GM12878 (cell line): ENCODE results near the gene LIN54. TPM values are rescaled to one million over a fixed set of nuclear protein-coding genes. Genes with fewer than 3 reads are reported as not detected.
A peak's percentile ranks its signal among the peaks of the same experiment; 100 is the strongest.

Experiments used
- BHLHE40 ChIP-seq, 2 experiments: fragments of 450-650 bp in 1 of 2; IDR thresholded peaks; 2 replicates each; pipeline ENCODE4 v1.6.1; 2011 to 2017; ENCODE audit warnings: low read depth in 2 of 2, borderline replicate concordance in 1 of 2, improper control_type of control experiment in 1 of 2, low read length in 1 of 2, mild to moderate bottlenecking in 1 of 2
- CBX5 ChIP-seq: sonication (generic); IDR thresholded peaks from 2 replicates; pipeline ENCODE4 v1.6.1; 2016; ENCODE audit warnings: low read depth, moderate library complexity, mild to moderate bottlenecking, inconsistent platforms
- CHD1 ChIP-seq: IDR thresholded peaks from 2 replicates; pipeline ENCODE4 v1.6.1; 2012; ENCODE audit warnings: low read depth, low read length, improper control_type of control experiment
- EGR1 ChIP-seq, 2 experiments: IDR thresholded peaks; 1 replicate in 1 of 2; 2 replicates in 1 of 2; pipeline ENCODE4 v1.6.1; 2011 to 2012; ENCODE audit warnings: low read depth in 2 of 2, low read length in 2 of 2, borderline replicate concordance in 1 of 2, mild to moderate bottlenecking in 1 of 2, moderate library complexity in 1 of 2
- MXI1 ChIP-seq: fragments of 150-350 bp; IDR thresholded peaks from 2 replicates; pipeline ENCODE4 v1.6.1; 2011; ENCODE audit warnings: low read depth, mild to moderate bottlenecking, inconsistent platforms, low read length, improper control_type of control experiment
- POU2F2 ChIP-seq: IDR thresholded peaks from 3 replicates; pipeline ENCODE4 v1.6.1; 2011; ENCODE audit warnings: low read depth, mild to moderate bottlenecking, low read length, borderline replicate concordance
- RB1 ChIP-seq: fragments of 450-650 bp; formaldehyde crosslinking; IDR thresholded peaks from 2 replicates; pipeline ENCODE4 v1.6.1; 2017; ENCODE audit warnings: mild to moderate bottlenecking, borderline replicate concordance
- RUNX3 ChIP-seq: IDR thresholded peaks from 2 replicates; pipeline ENCODE4 v1.6.1; 2012; ENCODE audit warnings: low read length, inconsistent platforms
- TCF12 ChIP-seq: IDR thresholded peaks from 2 replicates; pipeline ENCODE4 v1.6.1; 2011; ENCODE audit warnings: low read depth, mild to moderate bottlenecking, low read length
- ZNF592 ChIP-seq: fragments of 450-650 bp; IDR thresholded peaks from 2 replicates; pipeline ENCODE4 v1.6.1; 2017; ENCODE audit warnings: mild to moderate bottlenecking, moderate library complexity
- polyA plus RNA-seq, 11 experiments: library from polyadenylated mRNA; depleted of rRNA in 4 of 11; unstranded in 6 of 11; stranded (reverse) in 5 of 11; fragments of >200 nt; fragmentation: Nextera tagmentation in 4 of 11; fragmentation: Illumina TruSeq in 1 of 11; extraction: Ambion mirVana in 4 of 11; extraction: Trizol in 1 of 11; gene quantifications; 1 replicate in 1 of 11; 2 replicates in 10 of 11; pipeline versions ENCODE4 v1.2.1 to v1.2.3, GENCODE V29; 2011 to 2016; ENCODE audit warnings: inconsistent platforms in 2 of 11, missing spikeins in 2 of 11, low read depth in 1 of 11
- total RNA-seq, 4 experiments: library from RNA; depleted of rRNA in 3 of 4; stranded (reverse); fragments of >200 nt in 3 of 4; fragmentation: Illumina TruSeq in 1 of 4; extraction: Trizol in 1 of 4; gene quantifications; 2 replicates each; pipeline versions ENCODE4 v1.2.1 to v1.2.3, GENCODE V29; 2013 to 2021
- TF ChIP-seq, protein P1 (sequence below): IDR thresholded peaks from 2 replicates; pipeline ENCODE4 v1.6.1; 2011; ENCODE audit warnings: low read depth, low read length, improper control_type of control experiment, borderline replicate concordance
- TF ChIP-seq, protein P2 (sequence below): IDR thresholded peaks from 2 replicates; pipeline ENCODE4 v1.6.1; 2012; ENCODE audit warnings: low read depth, low read length, improper control_type of control experiment
- TF ChIP-seq, protein P3 (sequence below): fragments of 450-650 bp; conservative IDR thresholded peaks from 2 replicates; pipeline ENCODE4 v1.6.1; 2017; ENCODE audit warnings: mild to moderate bottlenecking, moderate library complexity
- TF ChIP-seq, protein P4 (sequence below): IDR thresholded peaks from 2 replicates; pipeline ENCODE4 v1.6.1; 2011; ENCODE audit warnings: borderline replicate concordance, low read depth, mild to moderate bottlenecking, moderate library complexity, low read length; ENCODE audit not compliant: insufficient read depth, poor library complexity, severe bottlenecking

Gene LIN54
- total and polyA plus RNA-seq, 10 of the 15 experiments (the other 5 are each of a cell fraction or from before 2014, with no cell fraction given) = 1.5 to 20.4 (median 12.2) TPM

- TF ChIP-seq ZNF592 = no peak
- no peak for TF ChIP-seq RB1
- TF ChIP-seq, protein P1, sequence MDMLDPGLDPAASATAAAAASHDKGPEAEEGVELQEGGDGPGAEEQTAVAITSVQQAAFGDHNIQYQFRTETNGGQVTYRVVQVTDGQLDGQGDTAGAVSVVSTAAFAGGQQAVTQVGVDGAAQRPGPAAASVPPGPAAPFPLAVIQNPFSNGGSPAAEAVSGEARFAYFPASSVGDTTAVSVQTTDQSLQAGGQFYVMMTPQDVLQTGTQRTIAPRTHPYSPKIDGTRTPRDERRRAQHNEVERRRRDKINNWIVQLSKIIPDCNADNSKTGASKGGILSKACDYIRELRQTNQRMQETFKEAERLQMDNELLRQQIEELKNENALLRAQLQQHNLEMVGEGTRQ = no peak
- TF ChIP-seq, protein P2, sequence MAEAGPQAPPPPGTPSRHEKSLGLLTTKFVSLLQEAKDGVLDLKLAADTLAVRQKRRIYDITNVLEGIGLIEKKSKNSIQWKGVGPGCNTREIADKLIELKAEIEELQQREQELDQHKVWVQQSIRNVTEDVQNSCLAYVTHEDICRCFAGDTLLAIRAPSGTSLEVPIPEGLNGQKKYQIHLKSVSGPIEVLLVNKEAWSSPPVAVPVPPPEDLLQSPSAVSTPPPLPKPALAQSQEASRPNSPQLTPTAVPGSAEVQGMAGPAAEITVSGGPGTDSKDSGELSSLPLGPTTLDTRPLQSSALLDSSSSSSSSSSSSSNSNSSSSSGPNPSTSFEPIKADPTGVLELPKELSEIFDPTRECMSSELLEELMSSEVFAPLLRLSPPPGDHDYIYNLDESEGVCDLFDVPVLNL = peak; percentile 80
- TF ChIP-seq CBX5 = peak; percentile 41; the same call in 1 of the 2 replicates
- TF ChIP-seq POU2F2 = 0 out of 3 replicates have a peak, but pooled peaks have one; percentile 33
- TF ChIP-seq, protein P3, sequence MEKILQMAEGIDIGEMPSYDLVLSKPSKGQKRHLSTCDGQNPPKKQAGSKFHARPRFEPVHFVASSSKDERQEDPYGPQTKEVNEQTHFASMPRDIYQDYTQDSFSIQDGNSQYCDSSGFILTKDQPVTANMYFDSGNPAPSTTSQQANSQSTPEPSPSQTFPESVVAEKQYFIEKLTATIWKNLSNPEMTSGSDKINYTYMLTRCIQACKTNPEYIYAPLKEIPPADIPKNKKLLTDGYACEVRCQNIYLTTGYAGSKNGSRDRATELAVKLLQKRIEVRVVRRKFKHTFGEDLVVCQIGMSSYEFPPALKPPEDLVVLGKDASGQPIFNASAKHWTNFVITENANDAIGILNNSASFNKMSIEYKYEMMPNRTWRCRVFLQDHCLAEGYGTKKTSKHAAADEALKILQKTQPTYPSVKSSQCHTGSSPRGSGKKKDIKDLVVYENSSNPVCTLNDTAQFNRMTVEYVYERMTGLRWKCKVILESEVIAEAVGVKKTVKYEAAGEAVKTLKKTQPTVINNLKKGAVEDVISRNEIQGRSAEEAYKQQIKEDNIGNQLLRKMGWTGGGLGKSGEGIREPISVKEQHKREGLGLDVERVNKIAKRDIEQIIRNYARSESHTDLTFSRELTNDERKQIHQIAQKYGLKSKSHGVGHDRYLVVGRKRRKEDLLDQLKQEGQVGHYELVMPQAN = peak; percentile 97
- TF ChIP-seq, protein P4, sequence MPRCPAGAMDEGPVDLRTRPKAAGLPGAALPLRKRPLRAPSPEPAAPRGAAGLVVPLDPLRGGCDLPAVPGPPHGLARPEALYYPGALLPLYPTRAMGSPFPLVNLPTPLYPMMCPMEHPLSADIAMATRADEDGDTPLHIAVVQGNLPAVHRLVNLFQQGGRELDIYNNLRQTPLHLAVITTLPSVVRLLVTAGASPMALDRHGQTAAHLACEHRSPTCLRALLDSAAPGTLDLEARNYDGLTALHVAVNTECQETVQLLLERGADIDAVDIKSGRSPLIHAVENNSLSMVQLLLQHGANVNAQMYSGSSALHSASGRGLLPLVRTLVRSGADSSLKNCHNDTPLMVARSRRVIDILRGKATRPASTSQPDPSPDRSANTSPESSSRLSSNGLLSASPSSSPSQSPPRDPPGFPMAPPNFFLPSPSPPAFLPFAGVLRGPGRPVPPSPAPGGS = no peak
- TF ChIP-seq MXI1 = peak; percentile 75
- TF ChIP-seq EGR1 (IDR thresholded peaks at IDR 0.05; ENCODE audit: borderline replicate concordance in 1 of 2, low read depth in 2 of 2, low read length in 2 of 2) = peak in 1 of 2 experiments; percentile 73; a peak in 1 of 3 replicates
- 0 out of 2 replicates have a peak, but pooled peaks have one; percentile 4 for TF ChIP-seq RUNX3
- TF ChIP-seq BHLHE40 (IDR thresholded peaks at IDR 0.05; ENCODE audit: borderline replicate concordance in 1 of 2, low read depth in 2 of 2, low read length in 1 of 2) = peak in 1 of 2 experiments; percentile 71; a peak in 1 of 4 replicates
- 0 out of 2 replicates have a peak, but pooled peaks have one; percentile 21 for TF ChIP-seq TCF12
- 0 out of 2 replicates have a peak, but pooled peaks have one; percentile 44 for TF ChIP-seq CHD1
Measured at GRCh38 chr4:83010522-83011318, at the start of gene LIN54 (continued).
